HCT116 (cell line): ENCODE measurements around the gene RPH3AL. TPM values are rescaled to one million over a fixed set of nuclear protein-coding genes. Genes with fewer than 3 reads are reported as not detected.

Source experiments
- ATAC-seq: fragments of 200-7000 bp; cut with Tn5 transposase; 2 replicates; pipeline ENCODE4 v1.9.1; 2020; ENCODE audit warnings: mild to moderate bottlenecking, moderate library complexity
- BruUV-seq: library from RNA; stranded (reverse); fragments of 400-500 nt; replicated peaks from 2 replicates; lab custom pipeline; 2021; lab: Mats Ljungman, UMichigan
- CTCF ChIA-PET: fragments of 300-600 bp; sonication (Branson Sonifier 250); formaldehyde crosslinking; loops from one replicate; lab custom pipeline; 2021; ENCODE audit warnings: antibody characterized with exemption; lab: Charles Lee
- POLR2A ChIA-PET: fragments of 300-600, 350-600 bp; sonication (Branson Sonifier 250); formaldehyde crosslinking; loops from one replicate; lab custom pipeline; 2021; ENCODE audit warnings: antibody characterized with exemption; lab: Charles Lee
- RAD21 ChIA-PET, 2 experiments: fragments of 300-600 bp; sonication (Branson Sonifier 250); formaldehyde crosslinking; loops; one replicate each; lab custom pipeline; 2023; ENCODE audit warnings: low total read pairs in 2 of 2; ENCODE audit not compliant: uncharacterized antibody in 2 of 2, unreplicated experiment in 2 of 2, low non-redundant PET in 1 of 2; lab: Charles Lee
- DNase-seq: peaks from one replicate; pipeline ENCODE4 v3.0.0-alpha.2; 2010; ENCODE audit warnings: low read depth, low spot score
- H2AFZ ChIP-seq: fragments of 200-600 bp; shearing (Covaris generic), sonication (generic); 2 replicates; pipeline ENCODE4 v1.6.1; 2017; ENCODE audit warnings: low read depth, mixed run types, mixed read lengths, antibody characterized with exemption, low read length; ENCODE audit not compliant: poor library complexity, severe bottlenecking
- H3K27ac ChIP-seq: 2 replicates; pipeline ENCODE4 v1.5.1; 2012; ENCODE audit warnings: low read depth, low read length
- H3K27me3 ChIP-seq: fragments of 200-600 bp; sonication (generic); 2 replicates; pipeline ENCODE4 v1.6.1; 2016; ENCODE audit warnings: mixed run types, low read length, mixed read lengths; ENCODE audit not compliant: insufficient read depth
- H3K36me3 ChIP-seq, 2 experiments: fragments of 200-500 bp in 1 of 2; fragments of 200-600 bp in 1 of 2; sonication (Bioruptor generic) in 1 of 2; sonication (generic) in 1 of 2; 2 replicates each; pipeline versions ENCODE4 v1.5.1 to v1.6.1; 2014 to 2016; ENCODE audit warnings: low read length in 2 of 2, inconsistent platforms in 1 of 2, mixed read lengths in 1 of 2, mixed run types in 1 of 2; ENCODE audit not compliant: insufficient read depth in 2 of 2, control insufficient read depth in 1 of 2
- H3K4me1 ChIP-seq, 2 experiments: fragments of 200-600 bp in 1 of 2; sonication (generic) in 1 of 2; 2 replicates each; pipeline versions ENCODE4 v1.5.1 to v1.6.1; 2012 to 2017; ENCODE audit warnings: low read length in 2 of 2, inconsistent platforms in 1 of 2, mild to moderate bottlenecking in 1 of 2, mixed read lengths in 1 of 2, mixed run types in 1 of 2, moderate library complexity in 1 of 2; ENCODE audit not compliant: insufficient read depth in 2 of 2, control insufficient read depth in 1 of 2
- H3K4me2 ChIP-seq: fragments of 200-600 bp; sonication (generic); 2 replicates; pipeline ENCODE4 v1.6.1; 2017; ENCODE audit warnings: mixed run types, low read length, mixed read lengths
- H3K4me3 ChIP-seq, 2 experiments: fragments of 200-600 bp in 1 of 2; sonication (generic) in 1 of 2; replicated peaks in 1 of 2; 2 replicates each; pipeline ENCODE4 v1.5.1; 2011 to 2016; ENCODE audit warnings: low read length in 2 of 2, control low read depth in 1 of 2, low read depth in 1 of 2, mild to moderate bottlenecking in 1 of 2, mixed read lengths in 1 of 2, mixed run types in 1 of 2
- H3K79me2 ChIP-seq: fragments of 200-600 bp; sonication (generic); 2 replicates; pipeline ENCODE4 v1.6.1; 2017; ENCODE audit warnings: mild to moderate bottlenecking, mixed run types, low read length, moderate library complexity, mixed read lengths; ENCODE audit not compliant: insufficient read depth
- H3K9ac ChIP-seq: fragments of 200-600 bp; sonication (generic); 2 replicates; pipeline ENCODE4 v1.6.1; 2016; ENCODE audit warnings: low read length, mixed read lengths
- H3K9me2 ChIP-seq: fragments of 200-600 bp; sonication (generic), shearing (Covaris generic); 2 replicates; pipeline ENCODE4 v1.6.1; 2017; ENCODE audit warnings: mixed run types, mild to moderate bottlenecking, moderate library complexity; ENCODE audit not compliant: insufficient read depth
- H3K9me3 ChIP-seq, 2 experiments: fragments of 200-500 bp in 1 of 2; fragments of 200-600 bp in 1 of 2; sonication (Bioruptor generic) in 1 of 2; sonication (generic) in 1 of 2; 2 replicates each; pipeline ENCODE4 v1.6.1; 2014 to 2017; ENCODE audit warnings: low read length in 2 of 2, mixed read lengths in 2 of 2, inconsistent platforms in 1 of 2, low read depth in 1 of 2, mild to moderate bottlenecking in 1 of 2, mixed run types in 1 of 2, moderate library complexity in 1 of 2; ENCODE audit not compliant: control insufficient read depth in 1 of 2, insufficient read depth in 1 of 2
- H4K20me1 ChIP-seq: fragments of 200-600 bp; sonication (generic), shearing (Covaris generic); 2 replicates; pipeline ENCODE4 v1.6.1; 2017; ENCODE audit warnings: mixed run types, mild to moderate bottlenecking, moderate library complexity; ENCODE audit not compliant: insufficient read depth
- CBX3 ChIP-seq: IDR thresholded peaks from 2 replicates; pipeline ENCODE4 v1.6.1; 2012; ENCODE audit warnings: low read depth
- CEBPB ChIP-seq: IDR thresholded peaks from 2 replicates; pipeline ENCODE4 v1.6.1; 2012; ENCODE audit warnings: low read depth
- EGR1 ChIP-seq: IDR thresholded peaks from 2 replicates; pipeline ENCODE4 v1.6.1; 2012; ENCODE audit warnings: low read depth
- EZH2 ChIP-seq: fragments of 200-600 bp; sonication (generic); IDR thresholded peaks from 2 replicates; pipeline ENCODE4 v1.6.1; 2017; ENCODE audit warnings: antibody characterized with exemption, mixed run types
- EZH2phosphoT487 ChIP-seq: fragments of 200-600 bp; IDR thresholded peaks from 2 replicates; pipeline ENCODE4 v1.6.1; 2018; ENCODE audit warnings: antibody characterized with exemption, borderline replicate concordance
- FOSL1 ChIP-seq: IDR thresholded peaks from 2 replicates; pipeline ENCODE4 v1.6.1; 2012; ENCODE audit warnings: low read depth
- JUND ChIP-seq: IDR thresholded peaks from 2 replicates; pipeline ENCODE4 v1.6.1; 2012
- POLR2AphosphoS5 ChIP-seq: IDR thresholded peaks from 2 replicates; pipeline ENCODE4 v1.6.1; 2011; ENCODE audit warnings: mild to moderate bottlenecking, low read depth, low read length, moderate library complexity
- RAD21 ChIP-seq: IDR thresholded peaks from 2 replicates; pipeline ENCODE4 v1.6.1; 2012; ENCODE audit warnings: low read depth, mild to moderate bottlenecking
- SIN3A ChIP-seq: IDR thresholded peaks from 2 replicates; pipeline ENCODE4 v1.6.1; 2012; ENCODE audit warnings: low read depth
- SP1 ChIP-seq: IDR thresholded peaks from 2 replicates; pipeline ENCODE4 v1.6.1; 2012; ENCODE audit warnings: low read depth
- SRF ChIP-seq: IDR thresholded peaks from 2 replicates; pipeline ENCODE4 v1.6.1; 2012; ENCODE audit warnings: low read depth
- TCF7L2 ChIP-seq: IDR thresholded peaks from 2 replicates; pipeline ENCODE4 v1.7.0; 2011; ENCODE audit warnings: borderline replicate concordance, inconsistent platforms; ENCODE audit not compliant: insufficient read depth, insufficient read length; ENCODE audit errors: extremely low read depth
- YY1 ChIP-seq: IDR thresholded peaks from 2 replicates; pipeline ENCODE4 v1.6.1; 2011; ENCODE audit warnings: low read length, low read depth, moderate library complexity, mild to moderate bottlenecking; ENCODE audit not compliant: insufficient replicate concordance; ENCODE audit errors: extremely low read depth
- ZNF274 ChIP-seq: fragments of 200-500 bp; sonication (Bioruptor generic); IDR thresholded peaks from 2 replicates; pipeline ENCODE4 v1.6.1; 2014; ENCODE audit warnings: mild to moderate bottlenecking, low read depth, low read length, inconsistent platforms
- intact Hi-C: fragments of 100-400 bp; cut with micrococcal nuclease; formaldehyde crosslinking; loops from 2 replicates; pipeline ENCODE4 v1.10.0; 2022
- total RNA-seq: library from RNA; stranded (reverse); gene quantifications from one replicate; pipeline ENCODE4 v1.2.1, GENCODE V29; 2021; ENCODE audit not compliant: unreplicated experiment
- TF ChIP-seq, protein P1 (sequence below): IDR thresholded peaks from 2 replicates; pipeline ENCODE4 v1.6.1; 2012
- TF ChIP-seq, protein P2 (sequence below): IDR thresholded peaks from 2 replicates; pipeline ENCODE4 v1.6.1; 2012; ENCODE audit warnings: low read depth
- TF ChIP-seq, protein P3 (sequence below): IDR thresholded peaks from 2 replicates; pipeline ENCODE4 v1.6.1; 2012
- TF ChIP-seq, protein P4 (sequence below): IDR thresholded peaks from 2 replicates; pipeline ENCODE4 v1.6.1; 2011; ENCODE audit warnings: mild to moderate bottlenecking, low read length, moderate library complexity; ENCODE audit not compliant: insufficient replicate concordance; ENCODE audit errors: extremely low read depth
- TF ChIP-seq, protein P5 (sequence below), 3 experiments: fragments of 200-600 bp in 1 of 3; sonication (generic) in 1 of 3; IDR thresholded peaks in 2 of 3; conservative IDR thresholded peaks in 1 of 3; 2 replicates each; pipeline ENCODE4 v1.5.1; 2012 to 2017; ENCODE audit warnings: low read depth in 2 of 3, low read length in 2 of 3, antibody characterized with exemption in 1 of 3, borderline replicate concordance in 1 of 3, control low read depth in 1 of 3, mild to moderate bottlenecking in 1 of 3, mixed read lengths in 1 of 3, mixed run types in 1 of 3, moderate library complexity in 1 of 3; ENCODE audit not compliant: insufficient read depth in 1 of 3

Gene RPH3AL
- total RNA-seq, 1 experiment from 2014 or later, result 17.0 TPM

DNA sequence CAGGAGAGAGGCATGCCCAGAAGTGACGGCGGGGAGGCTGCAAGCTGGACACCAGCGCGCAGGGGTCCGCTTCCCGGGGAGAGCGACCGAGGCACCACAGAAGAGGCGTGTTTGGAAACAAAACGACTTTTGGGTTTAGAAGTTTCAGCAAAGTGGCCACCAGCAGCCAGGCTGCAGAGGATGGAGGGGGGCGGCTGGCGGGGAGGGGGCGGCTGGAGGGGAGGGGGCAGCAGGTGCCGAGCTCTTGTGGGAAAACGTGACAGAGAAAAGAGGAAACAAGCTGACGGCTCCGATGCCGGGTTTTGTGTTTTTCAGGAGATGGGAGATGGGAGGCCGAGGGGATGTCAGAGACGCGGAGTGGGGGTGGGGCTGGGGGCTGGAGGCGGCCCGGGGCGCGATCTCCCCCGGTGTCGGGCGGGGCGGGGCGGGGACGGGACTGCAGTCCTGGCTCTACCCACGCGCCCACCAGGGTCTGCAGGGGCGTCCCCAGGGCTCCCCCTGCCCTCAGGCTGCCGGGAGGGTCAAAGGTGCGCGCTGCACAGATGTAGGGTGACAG lies 32.1 kb upstream of the RPH3AL start:
- Histone ChIP-seq H2AFZ (no peak overlapping the region), H3K9ac (no peak overlapping the region), H3K4me2 (peak overlapping the region; percentile 81), H3K9me2 (no peaks in the 10 kb centered on the region), H3K4me1 (peaks cover 8 to 15% of the 10 kb centered on the region in 2 experiments), H3K9me3 (no peaks in the 10 kb centered on the region), H3K79me2 (no peaks in the 10 kb centered on the region), H3K27ac (peak overlapping the region; percentile 58; the same call in 1 of the 2 replicates), H4K20me1 (no peaks in the 10 kb centered on the region), H3K4me3 (peak overlapping the region; percentile 48 to 57), H3K27me3 (no peaks in the 10 kb centered on the region), H3K36me3 (no peaks in the 10 kb centered on the region)
- no peak for TF ChIP-seq TCF7L2
- no peak for TF ChIP-seq CEBPB
- no peak for TF ChIP-seq SRF
- TF ChIP-seq, protein P1, sequence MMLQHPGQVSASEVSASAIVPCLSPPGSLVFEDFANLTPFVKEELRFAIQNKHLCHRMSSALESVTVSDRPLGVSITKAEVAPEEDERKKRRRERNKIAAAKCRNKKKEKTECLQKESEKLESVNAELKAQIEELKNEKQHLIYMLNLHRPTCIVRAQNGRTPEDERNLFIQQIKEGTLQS, result no peak
- no peak for TF ChIP-seq EZH2
- no peak for TF ChIP-seq EZH2phosphoT487
- TF ChIP-seq ZNF274, result no peak
- TF ChIP-seq JUND, result no peak
- TF ChIP-seq CBX3, result no peak
- no peak for TF ChIP-seq FOSL1
- no peak for TF ChIP-seq YY1
- TF ChIP-seq, protein P2, sequence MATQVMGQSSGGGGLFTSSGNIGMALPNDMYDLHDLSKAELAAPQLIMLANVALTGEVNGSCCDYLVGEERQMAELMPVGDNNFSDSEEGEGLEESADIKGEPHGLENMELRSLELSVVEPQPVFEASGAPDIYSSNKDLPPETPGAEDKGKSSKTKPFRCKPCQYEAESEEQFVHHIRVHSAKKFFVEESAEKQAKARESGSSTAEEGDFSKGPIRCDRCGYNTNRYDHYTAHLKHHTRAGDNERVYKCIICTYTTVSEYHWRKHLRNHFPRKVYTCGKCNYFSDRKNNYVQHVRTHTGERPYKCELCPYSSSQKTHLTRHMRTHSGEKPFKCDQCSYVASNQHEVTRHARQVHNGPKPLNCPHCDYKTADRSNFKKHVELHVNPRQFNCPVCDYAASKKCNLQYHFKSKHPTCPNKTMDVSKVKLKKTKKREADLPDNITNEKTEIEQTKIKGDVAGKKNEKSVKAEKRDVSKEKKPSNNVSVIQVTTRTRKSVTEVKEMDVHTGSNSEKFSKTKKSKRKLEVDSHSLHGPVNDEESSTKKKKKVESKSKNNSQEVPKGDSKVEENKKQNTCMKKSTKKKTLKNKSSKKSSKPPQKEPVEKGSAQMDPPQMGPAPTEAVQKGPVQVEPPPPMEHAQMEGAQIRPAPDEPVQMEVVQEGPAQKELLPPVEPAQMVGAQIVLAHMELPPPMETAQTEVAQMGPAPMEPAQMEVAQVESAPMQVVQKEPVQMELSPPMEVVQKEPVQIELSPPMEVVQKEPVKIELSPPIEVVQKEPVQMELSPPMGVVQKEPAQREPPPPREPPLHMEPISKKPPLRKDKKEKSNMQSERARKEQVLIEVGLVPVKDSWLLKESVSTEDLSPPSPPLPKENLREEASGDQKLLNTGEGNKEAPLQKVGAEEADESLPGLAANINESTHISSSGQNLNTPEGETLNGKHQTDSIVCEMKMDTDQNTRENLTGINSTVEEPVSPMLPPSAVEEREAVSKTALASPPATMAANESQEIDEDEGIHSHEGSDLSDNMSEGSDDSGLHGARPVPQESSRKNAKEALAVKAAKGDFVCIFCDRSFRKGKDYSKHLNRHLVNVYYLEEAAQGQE, result no peak
- no peak for TF ChIP-seq SIN3A
- TF ChIP-seq, protein P3, sequence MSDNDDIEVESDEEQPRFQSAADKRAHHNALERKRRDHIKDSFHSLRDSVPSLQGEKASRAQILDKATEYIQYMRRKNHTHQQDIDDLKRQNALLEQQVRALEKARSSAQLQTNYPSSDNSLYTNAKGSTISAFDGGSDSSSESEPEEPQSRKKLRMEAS, result no peak
- no peak for TF ChIP-seq RAD21
- TF ChIP-seq, protein P4, sequence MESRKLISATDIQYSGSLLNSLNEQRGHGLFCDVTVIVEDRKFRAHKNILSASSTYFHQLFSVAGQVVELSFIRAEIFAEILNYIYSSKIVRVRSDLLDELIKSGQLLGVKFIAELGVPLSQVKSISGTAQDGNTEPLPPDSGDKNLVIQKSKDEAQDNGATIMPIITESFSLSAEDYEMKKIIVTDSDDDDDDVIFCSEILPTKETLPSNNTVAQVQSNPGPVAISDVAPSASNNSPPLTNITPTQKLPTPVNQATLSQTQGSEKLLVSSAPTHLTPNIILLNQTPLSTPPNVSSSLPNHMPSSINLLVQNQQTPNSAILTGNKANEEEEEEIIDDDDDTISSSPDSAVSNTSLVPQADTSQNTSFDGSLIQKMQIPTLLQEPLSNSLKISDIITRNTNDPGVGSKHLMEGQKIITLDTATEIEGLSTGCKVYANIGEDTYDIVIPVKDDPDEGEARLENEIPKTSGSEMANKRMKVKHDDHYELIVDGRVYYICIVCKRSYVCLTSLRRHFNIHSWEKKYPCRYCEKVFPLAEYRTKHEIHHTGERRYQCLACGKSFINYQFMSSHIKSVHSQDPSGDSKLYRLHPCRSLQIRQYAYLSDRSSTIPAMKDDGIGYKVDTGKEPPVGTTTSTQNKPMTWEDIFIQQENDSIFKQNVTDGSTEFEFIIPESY, result no peak
- TF ChIP-seq SP1, result no peak
- no peak for TF ChIP-seq EGR1
- TF ChIP-seq POLR2AphosphoS5, result no peak
- TF ChIP-seq, protein P5, sequence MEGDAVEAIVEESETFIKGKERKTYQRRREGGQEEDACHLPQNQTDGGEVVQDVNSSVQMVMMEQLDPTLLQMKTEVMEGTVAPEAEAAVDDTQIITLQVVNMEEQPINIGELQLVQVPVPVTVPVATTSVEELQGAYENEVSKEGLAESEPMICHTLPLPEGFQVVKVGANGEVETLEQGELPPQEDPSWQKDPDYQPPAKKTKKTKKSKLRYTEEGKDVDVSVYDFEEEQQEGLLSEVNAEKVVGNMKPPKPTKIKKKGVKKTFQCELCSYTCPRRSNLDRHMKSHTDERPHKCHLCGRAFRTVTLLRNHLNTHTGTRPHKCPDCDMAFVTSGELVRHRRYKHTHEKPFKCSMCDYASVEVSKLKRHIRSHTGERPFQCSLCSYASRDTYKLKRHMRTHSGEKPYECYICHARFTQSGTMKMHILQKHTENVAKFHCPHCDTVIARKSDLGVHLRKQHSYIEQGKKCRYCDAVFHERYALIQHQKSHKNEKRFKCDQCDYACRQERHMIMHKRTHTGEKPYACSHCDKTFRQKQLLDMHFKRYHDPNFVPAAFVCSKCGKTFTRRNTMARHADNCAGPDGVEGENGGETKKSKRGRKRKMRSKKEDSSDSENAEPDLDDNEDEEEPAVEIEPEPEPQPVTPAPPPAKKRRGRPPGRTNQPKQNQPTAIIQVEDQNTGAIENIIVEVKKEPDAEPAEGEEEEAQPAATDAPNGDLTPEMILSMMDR (IDR thresholded peaks at IDR 0.05 in 2 of 3, conservative IDR thresholded peaks at IDR 0.05 in 1 of 3; ENCODE audit: borderline replicate concordance in 1 of 3, insufficient read depth in 1 of 3, low read depth in 2 of 3, low read length in 2 of 3), result no peak
- RAD21 ChIA-PET, result no interaction called here
- CTCF ChIA-PET, result no interaction called here
- intact Hi-C loops, result no loop called here
- BruUV-seq, result no TSS peak
- DNase-seq (no peak), ATAC-seq (no peak)
- POLR2A ChIA-PET, result no interaction called here
